Fibroblast of lung (primary cell): Measurements from ENCODE around the gene PTPRQ.

Experiments used
- CTCF ChIP-seq, 2 donors: IDR thresholded peaks in 1 of 2; conservative IDR thresholded peaks in 1 of 2; 1 replicate in 1 of 2; 2 replicates in 1 of 2; pipeline ENCODE4 v1.5.1; 2011 to 2012; ENCODE audit warnings: low read length in 2 of 2, control low read depth in 1 of 2, inconsistent platforms in 1 of 2, low read depth in 1 of 2, mild to moderate bottlenecking in 1 of 2
- EZH2 ChIP-seq: IDR thresholded peaks from 2 replicates; pipeline ENCODE4 v1.5.1; 2012; ENCODE audit warnings: low read length, control low read depth, mild to moderate bottlenecking; ENCODE audit errors: missing control alignments

GRCh38 chr12:80551897-80552296, 107.9 kb downstream of the PTPRQ start:
- no peak for TF ChIP-seq CTCF (conservative IDR thresholded peaks at IDR 0.05 in 1 of 2, IDR thresholded peaks at IDR 0.05 in 1 of 2; ENCODE audit: low read depth in 1 of 2, low read length in 2 of 2)
- TF ChIP-seq EZH2, result no peak
